NT2/D1 (cell line): ENCODE measurements around the gene IKZF3.

Source experiments
- DNase-seq: peaks from one replicate; pipeline ENCODE4 v3.0.0-alpha.2; 2011; ENCODE audit warnings: low read depth, low spot score
- H3K27me3 ChIP-seq: 2 replicates; pipeline ENCODE4 v1.6.0; 2011; ENCODE audit warnings: mild to moderate bottlenecking; ENCODE audit not compliant: insufficient read length, insufficient read depth
- H3K36me3 ChIP-seq: 2 replicates; pipeline ENCODE4 v1.6.1; 2011; ENCODE audit warnings: mild to moderate bottlenecking, low read length, mixed read lengths; ENCODE audit not compliant: insufficient read depth, insufficient read length
- H3K4me1 ChIP-seq: 2 replicates; pipeline ENCODE4 v1.5.1; 2011; ENCODE audit not compliant: insufficient read depth, insufficient read length
- H3K4me3 ChIP-seq: 2 replicates; pipeline ENCODE4 v1.5.1; 2011; ENCODE audit warnings: low read depth; ENCODE audit not compliant: insufficient read length
- H3K9ac ChIP-seq: 2 replicates; pipeline ENCODE4 v1.6.0; 2011; ENCODE audit warnings: low read depth; ENCODE audit not compliant: insufficient read length
- H3K9me3 ChIP-seq: 2 replicates; pipeline ENCODE4 v1.5.1; 2011; ENCODE audit warnings: mild to moderate bottlenecking, low read length; ENCODE audit not compliant: insufficient read depth
- SUZ12 ChIP-seq: IDR thresholded peaks from 2 replicates; pipeline ENCODE4 v1.6.1; 2011; ENCODE audit not compliant: insufficient read length, insufficient read depth; ENCODE audit errors: extremely low read depth
- YY1 ChIP-seq: IDR thresholded peaks from 2 replicates; pipeline ENCODE4 v1.6.1; 2011; ENCODE audit not compliant: insufficient read length, insufficient read depth
- ZNF274 ChIP-seq: IDR thresholded peaks from 2 replicates; pipeline ENCODE4 v1.6.1; 2011; ENCODE audit warnings: mild to moderate bottlenecking, low read depth, low read length

The IKZF3 gene

GRCh38 chr17:39799395-39799794, 64.7 kb downstream of the IKZF3 start:
- no peak for TF ChIP-seq ZNF274
- no peak for TF ChIP-seq SUZ12
- TF ChIP-seq YY1 = no peak
- H3K4me3 ChIP-seq = no peak overlapping the region
- no peaks in the 10 kb centered on the region for H3K9me3 ChIP-seq

DNA sequence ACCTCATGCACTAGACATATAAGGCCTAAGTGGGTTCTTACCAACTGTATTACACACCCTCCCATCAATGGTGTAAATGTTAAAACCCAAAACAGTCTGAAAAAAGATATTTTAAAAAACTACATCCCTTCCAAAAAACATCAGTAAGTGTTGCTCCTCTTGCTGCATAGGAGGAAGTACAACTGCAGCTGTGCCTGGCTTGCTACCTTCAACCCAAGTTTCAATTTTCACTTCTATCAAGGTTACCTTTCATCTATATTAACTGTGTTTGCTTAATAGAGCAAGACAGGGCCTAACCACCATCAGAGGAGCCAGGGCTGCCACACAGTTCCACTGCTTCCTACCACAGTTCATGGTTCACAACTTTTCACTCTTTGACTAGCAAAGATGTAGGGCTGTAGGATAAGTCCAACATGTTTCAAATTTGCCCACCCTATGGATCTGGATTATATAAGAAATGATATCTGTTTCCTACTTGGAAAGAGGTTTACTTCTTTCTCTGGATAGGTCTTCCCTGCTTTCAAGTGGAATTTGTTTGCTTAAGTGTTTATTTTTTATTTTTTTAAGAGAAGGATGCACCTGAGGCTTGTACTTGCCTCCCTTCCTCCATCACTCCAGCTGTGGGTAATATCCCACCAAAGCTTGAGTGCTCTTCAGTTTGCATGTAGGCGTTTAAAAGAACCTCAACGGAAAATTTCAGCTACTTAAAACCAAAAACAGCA, 69.7 kb downstream of the IKZF3 start:
- DNase-seq = no peak
- H3K4me3 ChIP-seq = no peak overlapping the region
- no peaks in the 10 kb centered on the region for H3K27me3 ChIP-seq
- no peaks in the 10 kb centered on the region for H3K9me3 ChIP-seq
- no peaks in the 10 kb centered on the region for H3K36me3 ChIP-seq
- TF ChIP-seq SUZ12 (no peak), YY1 (no peak), ZNF274 (no peak)
- no peak overlapping the region for H3K9ac ChIP-seq
- H3K4me1 ChIP-seq = no peaks in the 10 kb centered on the region

More at GRCh38 chr17:39799395-39799794, 64.7 kb downstream of the IKZF3 start:
- Histone ChIP-seq H3K9ac (no peak overlapping the region), H3K27me3 (no peaks in the 10 kb centered on the region), H3K4me1 (no peaks in the 10 kb centered on the region), H3K36me3 (no peaks in the 10 kb centered on the region)
- DNase-seq = no peak

DNA sequence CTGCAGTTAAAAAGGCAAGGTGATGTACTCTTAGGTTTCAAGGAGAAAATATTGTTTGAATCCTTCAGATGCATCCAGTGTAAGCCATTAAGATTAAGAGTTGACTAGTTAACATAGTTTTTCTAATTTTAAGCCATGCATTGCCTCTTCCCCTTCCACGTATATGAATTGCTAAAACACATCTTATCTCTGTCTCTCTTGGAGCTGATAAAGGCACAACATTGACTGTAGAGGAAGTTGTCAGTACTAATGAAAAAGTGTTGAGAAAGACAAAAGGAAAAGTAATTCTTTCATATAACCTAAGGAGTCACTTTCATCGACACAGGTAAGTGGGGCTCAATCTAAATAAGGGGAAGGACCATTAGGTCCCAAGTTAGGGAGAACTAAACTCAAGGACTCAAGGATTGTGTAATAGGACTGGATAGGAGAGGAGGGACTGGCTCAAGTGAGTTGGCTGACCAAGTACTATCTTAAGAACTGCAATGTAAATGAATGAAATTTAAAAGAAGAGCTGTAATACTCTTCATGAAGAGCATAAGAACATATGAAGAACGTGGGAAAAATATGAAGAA, 70.7 kb downstream of the IKZF3 start:
- no peak for DNase-seq
- no peaks in the 10 kb centered on the region for H3K36me3 ChIP-seq
- H3K4me1 ChIP-seq = no peaks in the 10 kb centered on the region
- no peaks in the 10 kb centered on the region for H3K27me3 ChIP-seq
- TF ChIP-seq YY1 (no peak), ZNF274 (no peak), SUZ12 (no peak)
- no peak overlapping the region for H3K9ac ChIP-seq
- H3K9me3 ChIP-seq = no peaks in the 10 kb centered on the region
- no peak overlapping the region for H3K4me3 ChIP-seq

DNA sequence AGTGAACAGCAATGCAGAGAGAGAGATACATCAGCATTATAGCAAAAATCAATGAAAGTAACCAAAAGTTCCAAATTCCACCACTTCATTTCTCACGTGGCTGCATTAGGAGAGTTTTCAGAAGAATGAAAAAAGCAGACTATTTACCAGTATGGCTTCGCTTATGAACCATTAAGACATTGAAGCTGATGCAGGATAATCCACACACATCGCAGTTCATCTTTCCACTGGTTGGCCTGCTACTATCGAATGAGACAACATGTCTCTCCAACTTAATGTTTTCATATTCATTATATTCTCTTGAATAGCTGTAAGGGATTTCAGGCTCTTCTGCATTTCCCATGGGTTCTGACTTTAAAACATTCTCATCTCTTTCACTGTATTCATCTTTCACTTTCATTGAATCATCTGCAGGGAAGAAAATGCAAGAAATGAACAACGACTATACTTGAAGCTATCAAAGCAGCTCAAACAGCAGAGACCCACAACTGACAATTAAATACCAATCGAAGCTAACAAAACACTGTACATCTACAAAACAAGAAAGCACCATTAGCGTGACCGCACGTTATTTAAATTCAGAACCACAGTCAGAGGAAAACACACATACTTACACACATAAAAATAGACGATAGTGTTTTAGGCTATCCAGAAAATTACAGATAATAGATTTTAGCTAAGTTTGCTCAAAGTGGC, 71.4 kb downstream of the IKZF3 start:
- H3K36me3 ChIP-seq = no peaks in the 10 kb centered on the region
- H3K9ac ChIP-seq = no peak overlapping the region
- no peak overlapping the region for H3K4me3 ChIP-seq
- DNase-seq = no peak
- TF ChIP-seq ZNF274 = no peak
- no peak for TF ChIP-seq SUZ12
- no peak for TF ChIP-seq YY1
- no peaks in the 10 kb centered on the region for H3K9me3 ChIP-seq
- no peaks in the 10 kb centered on the region for H3K4me1 ChIP-seq
- H3K27me3 ChIP-seq = no peaks in the 10 kb centered on the region

GRCh38 chr17:39791111-39791992, 72.8 kb downstream of the IKZF3 start:
- H3K9me3 ChIP-seq = no peaks in the 10 kb centered on the region
- H3K9ac ChIP-seq = no peak overlapping the region
- H3K27me3 ChIP-seq = no peaks in the 10 kb centered on the region
- H3K4me3 ChIP-seq = no peak overlapping the region
- no peak for TF ChIP-seq ZNF274
- TF ChIP-seq YY1 = no peak
- TF ChIP-seq SUZ12 = no peak
- no peaks in the 10 kb centered on the region for H3K4me1 ChIP-seq
- peak; percentile 5 for DNase-seq
- H3K36me3 ChIP-seq = no peaks in the 10 kb centered on the region

DNA sequence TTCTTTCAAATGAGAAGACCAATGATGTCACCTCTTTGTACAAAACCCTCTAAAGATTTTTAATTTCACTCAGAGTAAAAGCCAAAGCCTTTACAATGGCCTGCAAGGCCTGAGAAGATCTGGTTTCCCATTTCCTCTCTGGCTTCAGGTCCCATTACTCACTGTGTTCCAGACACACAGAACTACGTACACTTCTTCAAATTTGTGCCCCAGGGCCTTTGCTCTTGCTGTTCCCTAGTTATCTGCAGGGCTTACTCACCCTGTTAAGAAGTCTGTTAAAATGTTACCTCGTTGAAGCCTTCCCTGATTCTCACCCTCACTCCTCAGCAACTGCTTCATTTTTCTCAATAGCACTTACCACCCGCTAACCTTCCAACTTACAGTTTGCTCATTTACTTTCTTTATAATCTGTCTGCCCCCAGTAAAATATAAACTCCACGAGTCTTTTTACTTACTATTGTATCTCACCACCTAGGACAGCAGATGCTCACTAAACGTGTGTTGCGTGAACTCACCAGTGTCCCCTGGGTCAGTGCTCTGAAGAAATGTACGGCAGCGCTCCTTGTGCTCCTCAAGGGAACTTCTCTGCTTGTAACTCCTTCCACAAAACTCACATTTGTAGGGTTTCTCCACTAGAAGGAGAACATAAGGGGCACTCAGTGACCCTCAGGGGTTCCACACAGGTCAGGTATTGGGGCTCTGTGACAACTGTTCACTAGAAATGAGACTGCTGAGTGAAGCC, 76.2 kb downstream of the IKZF3 start:
- TF ChIP-seq ZNF274 (no peak), YY1 (no peak), SUZ12 (no peak)
- Histone ChIP-seq H3K4me3 (no peak overlapping the region), H3K9me3 (no peaks in the 10 kb centered on the region), H3K27me3 (no peaks in the 10 kb centered on the region), H3K4me1 (no peaks in the 10 kb centered on the region), H3K9ac (no peak overlapping the region), H3K36me3 (no peaks in the 10 kb centered on the region)
- no peak for DNase-seq

GRCh38 chr17:39787041-39787440, 77.1 kb downstream of the IKZF3 start:
- H3K36me3 ChIP-seq = no peaks in the 10 kb centered on the region
- no peak overlapping the region for H3K4me3 ChIP-seq
- H3K4me1 ChIP-seq = no peaks in the 10 kb centered on the region
- DNase-seq = no peak
- TF ChIP-seq ZNF274 (no peak), YY1 (no peak), SUZ12 (no peak)
- H3K9ac ChIP-seq = no peak overlapping the region
- H3K27me3 ChIP-seq = no peaks in the 10 kb centered on the region
- no peaks in the 10 kb centered on the region for H3K9me3 ChIP-seq
